ENCODE measurements around the gene RIC8A. TPM values are rescaled to one million over a fixed set of nuclear protein-coding genes. Genes with fewer than 3 reads are reported as not detected.

RIC8A gene
- total and polyA plus RNA-seq, 2 of the 13 experiments (the other 11 are each of a cell fraction or from before 2014, with no cell fraction given) = 62.1 to 63.8 TPM

- TF ChIP-seq ZEB1 (IDR thresholded peaks at IDR 0.05; ENCODE audit: insufficient replicate concordance, low read depth) = no peak
- no peak for TF ChIP-seq MAFK (conservative IDR thresholded peaks at IDR 0.05 in 1 of 2, IDR thresholded peaks at IDR 0.05 in 1 of 2; ENCODE audit: low read length in 2 of 2)
- peak; percentile 44; the same call in 1 of the 2 replicates for TF ChIP-seq ZNF891 (CRISPR knock-in tag; IDR thresholded peaks at IDR 0.05)
- 0 out of 2 replicates have a peak, but pooled peaks have one; percentile 6 for TF ChIP-seq FOXA3 (CRISPR knock-in tag; IDR thresholded peaks at IDR 0.05)
- TF ChIP-seq ZNF281 (CRISPR knock-in tag; IDR thresholded peaks at IDR 0.05; ENCODE audit: borderline replicate concordance) = no peak
- TF ChIP-seq FOXC1 (CRISPR knock-in tag; IDR thresholded peaks at IDR 0.05; ENCODE audit: borderline replicate concordance) = no peak
- no peak for TF ChIP-seq ZXDC (CRISPR knock-in tag; IDR thresholded peaks at IDR 0.05)
- no peak for TF ChIP-seq MTF2 (CRISPR knock-in tag; IDR thresholded peaks at IDR 0.05; ENCODE audit: borderline replicate concordance)
- TF ChIP-seq ZNF382 (CRISPR knock-in tag; IDR thresholded peaks at IDR 0.05; ENCODE audit: borderline replicate concordance) = no peak
- TF ChIP-seq ZSCAN25 (CRISPR knock-in tag; IDR thresholded peaks at IDR 0.05) = no peak
- no peak for TF ChIP-seq NFE2L2 (IDR thresholded peaks at IDR 0.05; ENCODE audit: low read length)
- TF ChIP-seq NKX3-1 (CRISPR knock-in tag; IDR thresholded peaks at IDR 0.05) = peak; percentile 62; the same call in 1 of the 2 replicates
- TF ChIP-seq PBX2 (CRISPR knock-in tag; IDR thresholded peaks at IDR 0.05) = no peak
- TF ChIP-seq GLI4 (CRISPR knock-in tag; IDR thresholded peaks at IDR 0.05; ENCODE audit: borderline replicate concordance) = no peak
- no peak for TF ChIP-seq ZNF552 (CRISPR knock-in tag; IDR thresholded peaks at IDR 0.05; ENCODE audit: borderline replicate concordance)
- TF ChIP-seq HNF4A (CRISPR knock-in tag; IDR thresholded peaks at IDR 0.05) = no peak
- TF ChIP-seq PRDM10 (CRISPR knock-in tag; IDR thresholded peaks at IDR 0.05; ENCODE audit: low read depth) = no peak
These were observed 29.6 kb downstream of the RIC8A start, which contains the start of gene PSMD13 (continued) for GRCh38 chr11:236774-237767.
